Measurements from ENCODE around the gene GNG7. TPM values are rescaled to one million over a fixed set of nuclear protein-coding genes. Genes with fewer than 3 reads are reported as not detected.

GNG7 gene
- total and polyA plus RNA-seq, 10 of the 15 experiments (the other 5 are each of a cell fraction or from before 2014, with no cell fraction given): 1.9 to 13.6 (median 6.5) TPM

- Histone ChIP-seq H3K27ac (ENCODE audit: control insufficient read depth, insufficient read depth) (no peak overlapping the region), H3K4me1 (ENCODE audit: control insufficient read depth, insufficient read depth, low read length) (peaks cover 23% of the 10 kb centered on the region), H3K9ac (ENCODE audit: control insufficient read depth, insufficient read depth, low read length) (no peak overlapping the region), H3K9me3 (replicated peaks; ENCODE audit: control insufficient read depth, insufficient read depth, low read length) (peaks cover 2% of the 10 kb centered on the region; the same call in 1 of the 3 replicates), H3K36me3 (ENCODE audit: control insufficient read depth in 2 of 2, insufficient read depth in 2 of 2, low read length in 1 of 2) (no peaks in the 10 kb centered on the region), H3K4me3 (no peak overlapping the region), H2AFZ (ENCODE audit: control insufficient read depth, low read depth, low read length) (no peak overlapping the region), H4K20me1 (ENCODE audit: control insufficient read depth, insufficient read depth) (no peaks in the 10 kb centered on the region), H3K79me2 (ENCODE audit: control insufficient read depth, insufficient read depth, low read length) (no peaks in the 10 kb centered on the region), H3K4me2 (ENCODE audit: control insufficient read depth, insufficient read depth) (no peak overlapping the region), H3K27me3 (replicated peaks in 1 of 2; ENCODE audit: control insufficient read depth in 2 of 2, insufficient read depth in 2 of 2, low read length in 1 of 2) (peaks cover 0 to 7% of the 10 kb centered on the region in 2 experiments; a peak in 2 of 4 replicates)
- ChIA-PET POLR2A (no interaction called here), CTCF (no interaction called here), SMC1A (ENCODE audit: uncharacterized antibody, unreplicated experiment) (no interaction called here), RAD21 (ENCODE audit: unreplicated experiment) (no interaction called here)
- intact Hi-C loops (cut with micrococcal nuclease; ENCODE audit: unreplicated experiment): no loop called here
- TF ChIP-seq DPF2 (IDR thresholded peaks at IDR 0.05) (peak; percentile 92), HDAC6 (IDR thresholded peaks at IDR 0.05; ENCODE audit: unreplicated experiment) (no peak)
- DNase-seq (ENCODE audit: low read depth, low spot score) (no peak), ATAC-seq (no peak), FAIRE-seq (no peak)
- WGBS (ENCODE audit: insufficient coverage, insufficient replicate concordance, low lambda C conversion rate, missing lambda C conversion rate): 54% methylated on average over 12 of the region's 12 CpGs
- no TSS peak for BruUV-seq (replicated peaks)
- in situ Hi-C loops (cut with MboI): no loop called here
These were observed 215.4 kb downstream of the GNG7 start for GRCh38 chr19:2487090-2487489.

DNA sequence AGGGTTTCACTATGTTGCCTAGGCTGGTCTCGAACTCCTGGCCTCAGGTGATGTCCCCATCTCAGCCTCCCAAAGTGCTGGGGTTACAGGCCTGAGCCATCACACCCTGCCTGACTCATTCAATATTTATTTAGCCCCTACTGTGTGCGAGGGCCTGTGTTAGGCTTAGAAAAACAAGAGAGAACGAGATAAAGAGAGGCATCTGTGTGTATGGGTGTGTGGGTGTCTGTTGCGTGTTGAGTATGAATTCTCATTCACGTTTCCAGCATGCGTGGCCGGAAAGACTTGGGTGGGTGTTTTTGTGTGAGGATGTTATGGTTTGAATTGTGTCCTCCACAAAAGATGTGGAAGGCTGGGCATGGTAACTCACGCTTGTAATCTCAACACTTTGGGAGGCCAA lies 217.1 kb downstream of the GNG7 start:
- DNase-seq (ENCODE audit: low read depth, low spot score) (no peak), ATAC-seq (no peak), FAIRE-seq (no peak)
- Histone ChIP-seq H3K4me1 (ENCODE audit: control insufficient read depth, insufficient read depth, low read length) (peaks cover 13% of the 10 kb centered on the region), H3K36me3 (ENCODE audit: control insufficient read depth in 2 of 2, insufficient read depth in 2 of 2, low read length in 1 of 2) (no peaks in the 10 kb centered on the region), H3K27me3 (replicated peaks in 1 of 2; ENCODE audit: control insufficient read depth in 2 of 2, insufficient read depth in 2 of 2, low read length in 1 of 2) (peaks cover 0 to 7% of the 10 kb centered on the region in 2 experiments; a peak in 2 of 4 replicates), H3K79me2 (ENCODE audit: control insufficient read depth, insufficient read depth, low read length) (no peaks in the 10 kb centered on the region), H3K4me3 (no peak overlapping the region), H3K27ac (ENCODE audit: control insufficient read depth, insufficient read depth) (no peak overlapping the region), H3K9ac (ENCODE audit: control insufficient read depth, insufficient read depth, low read length) (no peak overlapping the region), H2AFZ (ENCODE audit: control insufficient read depth, low read depth, low read length) (no peak overlapping the region), H3K4me2 (ENCODE audit: control insufficient read depth, insufficient read depth) (no peak overlapping the region), H3K9me3 (replicated peaks; ENCODE audit: control insufficient read depth, insufficient read depth, low read length) (peaks cover 3% of the 10 kb centered on the region; the same call in 1 of the 3 replicates), H4K20me1 (ENCODE audit: control insufficient read depth, insufficient read depth) (no peaks in the 10 kb centered on the region)
- in situ Hi-C loops (cut with MboI) (no loop called here), intact Hi-C loops (cut with micrococcal nuclease; ENCODE audit: unreplicated experiment) (no loop called here)
- BruUV-seq (replicated peaks): no TSS peak
- WGBS (ENCODE audit: insufficient coverage, insufficient replicate concordance, low lambda C conversion rate, missing lambda C conversion rate): 68% methylated on average over 8 of the region's 8 CpGs
- CTCF ChIA-PET: no interaction called here
- SMC1A ChIA-PET (ENCODE audit: uncharacterized antibody, unreplicated experiment): no interaction called here
- RAD21 ChIA-PET (ENCODE audit: unreplicated experiment): no interaction called here
- POLR2A ChIA-PET: no interaction called here
- TF ChIP-seq CREB1 (IDR thresholded peaks at IDR 0.05; ENCODE audit: low read depth) (no peak), RAD51 (IDR thresholded peaks at IDR 0.05) (no peak), NR2C2 (IDR thresholded peaks at IDR 0.05; ENCODE audit: borderline replicate concordance, control insufficient read depth, insufficient read length, low read depth) (no peak), RELA (IDR thresholded peaks at IDR 0.05; ENCODE audit: borderline replicate concordance, partially characterized antibody) (no peak), POU2F2 (IDR thresholded peaks at IDR 0.05; ENCODE audit: borderline replicate concordance, low read depth, low read length) (no peak), ZNF622 (IDR thresholded peaks at IDR 0.05) (no peak)

Measured in GM12878 (cell line).